GM21381 (cell line): Measurements from ENCODE around the gene PRDM2.

Experiments
- ATAC-seq: cut with Tn5 transposase; IDR thresholded peaks from one replicate; pipeline ENCODE4 v1.9.1; 2021; ENCODE audit warnings: mild to moderate bottlenecking, moderate library complexity; ENCODE audit not compliant: unreplicated experiment

PRDM2 gene

DNA sequence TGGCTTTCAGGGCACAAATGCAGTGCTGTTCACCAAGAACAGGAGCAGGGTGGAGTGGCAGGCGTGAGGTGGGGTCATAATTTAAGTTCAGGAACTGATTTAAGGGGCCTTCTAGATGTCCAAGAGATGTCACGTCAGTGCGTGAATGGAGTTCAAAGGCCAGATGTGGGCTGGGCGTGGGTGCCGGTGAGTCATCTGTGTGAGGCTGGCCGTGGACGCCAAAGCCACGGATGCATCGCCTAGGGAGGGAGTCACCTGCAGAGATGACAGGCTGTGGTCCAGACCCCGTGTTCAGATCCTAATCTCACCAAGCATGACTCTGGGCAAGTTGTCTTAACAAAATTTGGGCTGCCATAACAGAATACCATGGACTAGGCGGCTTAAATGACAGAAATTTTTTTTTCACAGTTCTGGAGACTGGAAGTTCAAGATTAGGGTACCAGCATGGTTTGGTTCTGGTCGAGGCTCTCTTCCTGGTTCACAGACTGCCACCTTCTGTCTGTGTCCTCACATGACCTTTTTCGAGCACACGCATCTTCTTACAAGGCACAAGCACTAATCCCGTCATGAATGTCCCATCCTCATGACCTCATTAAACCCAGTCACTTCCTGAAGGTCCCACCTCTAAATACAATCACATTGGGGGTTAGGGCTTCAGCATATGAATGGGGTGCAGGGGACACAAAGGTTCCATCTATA lies 109.6 kb downstream of the PRDM2 start:
- no peak for ATAC-seq

DNA sequence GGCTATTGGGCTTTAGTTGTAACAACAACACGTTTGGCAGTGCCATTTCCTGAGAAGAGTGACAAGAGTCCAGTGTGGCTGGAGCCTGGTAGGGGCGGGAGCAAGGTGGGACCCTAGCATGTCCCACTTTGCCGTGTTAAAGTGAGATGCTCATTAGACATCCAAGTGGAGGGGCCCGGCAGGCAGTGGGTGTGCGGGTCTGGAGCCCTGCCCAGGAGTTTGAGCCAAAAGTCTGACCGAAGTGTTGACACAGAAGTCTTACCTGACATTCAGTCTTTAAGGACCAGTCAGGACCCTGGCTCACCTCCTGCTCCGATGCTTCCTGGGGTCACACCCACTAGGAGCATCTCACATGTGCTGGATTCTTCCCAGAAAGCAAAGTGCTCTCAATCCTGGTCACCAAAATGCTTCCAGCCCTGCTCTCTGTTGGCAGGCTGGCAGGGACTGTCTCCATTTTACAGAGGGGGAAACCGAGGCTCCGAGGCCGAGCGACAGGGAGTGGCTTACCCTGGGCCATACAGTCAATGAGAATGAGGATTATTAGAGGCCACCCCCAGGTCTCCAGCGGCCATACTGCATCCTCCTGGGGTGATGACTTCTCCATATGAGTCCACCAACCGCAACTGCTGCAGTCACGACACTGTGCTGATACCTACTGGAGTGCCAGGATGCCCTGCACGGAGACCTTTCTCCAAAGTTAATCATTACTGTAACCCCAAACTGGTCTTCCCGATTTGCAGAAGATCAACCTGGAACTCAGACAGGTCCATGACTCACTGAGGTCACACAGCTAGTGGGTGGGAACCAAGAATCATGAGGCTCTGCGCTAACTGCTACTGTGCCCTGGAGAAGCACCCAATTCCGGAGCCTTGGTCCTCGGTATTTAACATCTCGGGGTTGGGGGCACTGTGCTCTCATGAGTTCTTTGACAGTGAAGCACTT lies 112.7 kb downstream of the PRDM2 start:
- ATAC-seq: no peak

DNA sequence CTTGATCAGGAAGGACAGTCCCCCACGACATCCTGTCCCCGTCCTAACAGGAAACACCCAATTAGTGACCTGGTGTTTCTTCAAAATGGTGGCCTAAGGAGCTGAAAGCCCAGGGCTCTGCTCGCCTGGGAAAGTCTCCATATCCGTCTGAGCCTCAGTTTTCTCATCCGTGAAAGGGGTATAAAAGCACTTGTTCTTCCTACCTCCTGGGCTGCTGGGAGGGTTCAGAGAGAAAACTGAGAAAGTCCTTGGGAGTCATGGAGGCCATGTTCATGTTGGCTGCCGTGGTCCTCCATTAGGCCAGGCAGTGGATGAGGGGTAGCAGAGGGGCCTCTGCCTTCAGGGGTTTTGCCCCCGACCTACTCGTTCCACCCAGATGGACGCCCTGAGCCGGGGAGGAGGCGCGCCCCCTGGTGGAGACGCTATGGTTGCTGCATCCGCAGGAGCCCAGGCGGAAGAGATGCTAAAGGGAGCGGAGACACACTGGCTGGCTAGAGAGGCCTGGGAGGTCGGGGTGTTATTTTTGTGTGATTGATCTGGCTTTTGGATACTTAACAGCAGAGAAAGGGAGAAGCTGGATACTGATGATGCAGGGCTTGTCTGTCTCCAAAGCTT lies 113.5 kb downstream of the PRDM2 start:
- ATAC-seq: no peak

- ATAC-seq: no peak
Measured at GRCh38 chr1:13814131-13814530, 114.1 kb downstream of the PRDM2 start.

DNA sequence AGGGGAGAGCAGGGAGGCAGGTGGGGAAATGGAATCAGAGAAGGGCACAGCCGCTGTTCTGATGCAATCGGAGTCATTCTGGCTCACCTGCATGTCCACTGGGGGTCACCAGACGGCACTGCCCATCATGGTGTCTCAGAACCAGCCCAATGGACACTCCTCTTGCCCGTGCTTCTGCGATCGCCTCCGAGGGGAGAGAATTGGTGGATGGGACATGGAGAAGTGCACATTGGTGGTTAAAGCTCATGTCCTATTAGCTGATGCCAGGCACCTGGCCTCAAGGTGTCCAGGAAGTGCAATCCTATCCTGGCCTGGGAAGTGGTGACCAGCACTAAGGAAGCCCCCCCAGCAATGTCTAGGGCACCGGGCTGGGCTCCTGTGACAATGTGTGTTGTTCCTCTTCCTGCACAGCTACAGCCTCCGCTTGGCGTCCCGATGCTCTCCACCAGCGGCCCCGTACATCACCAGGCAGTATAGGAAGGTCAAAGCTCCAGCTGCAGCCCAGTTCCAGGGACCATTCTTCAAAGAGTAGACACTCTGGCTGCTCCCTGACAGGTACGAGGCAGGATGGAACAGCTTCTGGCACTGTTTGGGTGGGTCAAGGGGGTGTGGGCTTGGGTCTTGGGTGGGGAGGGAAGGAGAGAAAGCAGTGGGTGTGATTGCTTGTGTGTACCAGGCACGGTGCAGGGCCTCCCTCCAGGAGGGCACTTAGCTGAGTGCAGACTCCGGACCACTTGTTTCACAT lies 116.2 kb downstream of the PRDM2 start:
- no peak for ATAC-seq

DNA sequence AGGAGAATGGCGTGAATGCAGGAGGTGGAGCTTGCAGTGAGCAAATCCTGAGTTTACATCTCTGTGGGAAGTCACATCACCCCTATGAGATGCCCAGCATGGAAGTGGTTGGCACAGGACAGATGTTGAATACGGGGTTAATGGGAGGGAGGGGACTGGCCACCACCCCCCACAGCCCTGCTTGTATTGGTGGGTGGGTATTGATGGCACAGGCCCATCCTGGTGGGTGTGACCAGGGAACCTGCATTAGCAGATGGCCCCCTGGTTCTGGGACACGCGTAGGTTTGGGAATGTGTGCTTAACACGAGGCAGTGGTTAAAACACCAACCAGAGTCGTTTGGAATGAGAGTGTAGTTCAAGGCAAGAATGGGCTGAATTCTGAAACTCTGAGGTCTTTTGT lies 117.9 kb downstream of the PRDM2 start:
- no peak for ATAC-seq

GRCh38 chr1:13818926-13819325 lies 118.9 kb downstream of the PRDM2 start:
- no peak for ATAC-seq

DNA sequence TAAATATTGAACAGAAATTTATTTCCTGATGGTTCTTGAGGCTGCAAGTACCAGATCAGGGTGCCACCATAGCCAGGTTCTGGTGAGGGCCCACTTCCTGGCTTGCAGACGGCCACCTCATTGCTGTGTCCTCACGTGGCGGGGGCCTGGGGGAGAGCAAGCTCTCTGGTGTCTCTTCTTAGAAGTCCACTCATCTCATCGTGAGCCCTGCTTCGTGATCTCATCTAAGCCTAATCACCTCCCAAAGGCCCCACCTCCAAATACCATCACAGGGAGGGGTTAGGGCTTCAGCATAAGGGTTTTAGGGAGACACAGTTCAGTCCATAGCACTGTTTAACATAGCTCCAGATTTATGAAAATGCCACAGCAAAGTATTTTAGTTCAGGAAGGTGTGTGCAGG lies 119.7 kb downstream of the PRDM2 start:
- ATAC-seq: no peak

- ATAC-seq: no peak
Measured at GRCh38 chr1:13820055-13820454, 120.1 kb downstream of the PRDM2 start.

GRCh38 chr1:13820456-13820855 lies 120.5 kb downstream of the PRDM2 start:
- no peak for ATAC-seq

GRCh38 chr1:13823126-13823880 lies 123.3 kb downstream of the PRDM2 start:
- no peak for ATAC-seq

DNA sequence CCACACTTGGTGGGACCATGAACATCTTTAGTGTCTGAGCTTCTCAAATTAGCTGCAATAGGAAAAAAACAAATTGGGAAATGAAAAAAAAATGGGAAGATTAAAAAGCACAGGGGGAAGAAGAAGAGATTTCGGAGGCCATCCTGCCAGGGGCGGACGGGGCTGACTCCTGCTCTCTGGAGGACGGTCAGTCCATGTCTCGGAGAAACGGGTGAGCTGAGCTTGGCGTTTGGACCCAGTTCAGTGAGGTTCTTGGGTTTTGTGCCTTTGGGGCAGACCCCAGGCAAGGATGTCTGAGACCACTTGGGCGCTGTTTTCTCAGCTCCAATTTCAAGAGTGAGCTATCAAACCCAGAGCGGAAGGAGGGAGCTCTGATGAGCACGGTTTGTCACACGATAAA lies 123.9 kb downstream of the PRDM2 start:
- no peak for ATAC-seq

DNA sequence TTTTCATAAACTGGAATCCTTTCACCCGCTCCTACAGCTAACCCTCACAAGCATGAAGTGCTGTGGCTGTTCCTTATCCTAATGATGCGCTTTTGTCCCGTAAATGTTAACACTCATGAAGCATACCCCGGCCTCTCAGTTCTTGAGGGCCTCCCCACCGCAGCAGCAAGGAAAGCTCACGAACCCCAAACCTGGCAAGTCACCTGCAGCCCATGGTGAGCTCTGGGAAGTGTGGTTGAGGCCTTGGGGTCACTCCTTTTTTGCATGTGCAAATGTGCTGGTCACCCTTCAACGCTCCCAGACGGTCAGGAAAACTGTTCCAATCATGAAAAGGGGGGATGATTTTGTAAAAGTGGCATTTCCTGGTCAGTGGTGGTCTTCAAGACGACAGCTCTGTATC lies 124.6 kb downstream of the PRDM2 start:
- ATAC-seq: no peak

DNA sequence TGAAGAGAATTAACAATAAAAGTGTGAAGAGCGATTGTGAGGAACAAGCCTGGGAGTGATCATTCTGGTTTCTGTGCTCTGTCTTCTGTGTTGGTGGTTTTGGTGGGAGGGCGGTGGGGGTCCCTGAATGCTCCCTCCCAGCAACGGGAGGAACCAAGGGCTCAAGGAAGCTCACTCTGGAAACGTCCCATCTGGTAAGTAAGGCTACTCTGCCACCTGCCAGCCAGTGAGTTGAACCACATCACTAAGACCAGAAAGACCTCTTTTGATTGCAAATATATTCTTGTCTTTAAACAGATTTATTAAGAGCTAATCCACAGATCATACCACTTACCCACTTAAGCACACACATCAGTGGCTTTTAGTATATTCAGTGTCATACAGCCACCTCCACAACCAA lies 125.0 kb downstream of the PRDM2 start:
- no peak for ATAC-seq

GRCh38 chr1:13826009-13826408 lies 126.0 kb downstream of the PRDM2 start:
- ATAC-seq: no peak

GRCh38 chr1:13826591-13826990 lies 126.6 kb downstream of the PRDM2 start:
- ATAC-seq: no peak

DNA sequence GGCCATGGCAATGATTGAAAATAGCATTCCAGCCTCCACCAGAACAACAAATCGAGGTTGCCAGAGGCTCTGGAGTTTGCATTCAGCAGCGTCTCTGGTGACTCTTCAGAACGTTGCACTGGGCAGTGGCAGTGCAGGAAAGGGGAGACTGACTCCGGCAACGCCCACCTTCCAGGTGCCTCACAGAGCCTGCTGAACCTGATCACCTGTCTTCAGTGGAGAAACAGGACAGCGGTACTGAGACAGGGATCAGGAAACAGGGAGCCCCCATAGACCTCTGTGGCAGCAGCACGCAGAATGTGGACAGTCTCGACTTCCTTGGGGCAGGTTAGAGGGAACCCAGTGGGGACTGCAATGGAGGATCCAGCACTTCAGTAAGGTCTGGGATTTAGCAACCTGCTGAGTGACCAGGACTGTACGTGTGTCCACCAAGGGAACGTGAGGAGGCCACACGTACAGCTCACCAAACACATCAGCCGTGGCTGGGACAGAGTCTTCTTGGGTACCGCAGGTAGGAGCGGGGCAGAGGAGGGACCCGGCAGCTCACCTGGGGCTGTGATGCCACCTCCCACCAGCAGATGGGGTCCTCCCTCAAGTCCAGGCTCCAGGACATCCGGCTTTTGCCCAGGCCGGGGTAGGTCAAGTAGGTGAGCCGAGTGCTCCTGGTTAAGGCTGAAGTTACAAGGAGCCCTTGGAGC lies 128.6 kb downstream of the PRDM2 start:
- ATAC-seq: peak; percentile 71

GRCh38 chr1:13829152-13829769 lies 129.3 kb downstream of the PRDM2 start:
- no peak for ATAC-seq

GRCh38 chr1:13830170-13830569 lies 130.2 kb downstream of the PRDM2 start:
- ATAC-seq: no peak
